ENCODE results near the gene PHYHD1. TPM values are rescaled to one million over a fixed set of nuclear protein-coding genes. Genes with fewer than 3 reads are reported as not detected.

Gene PHYHD1
- total and polyA plus RNA-seq, 2 donors (not counting 1 experiment from before 2014, with no cell fraction given) = 0.96 to 2.0 TPM

GRCh38 chr9:128895556-128895955, 25.2 kb upstream of the PHYHD1 start:
- Histone ChIP-seq H2AFZ (ENCODE audit: insufficient read depth, low read depth, low read length, poor library complexity, severe bottlenecking) (no peak overlapping the region), H3K4me2 (replicated peaks; ENCODE audit: low read depth, low read length, poor library complexity, severe bottlenecking) (no peak overlapping the region), H3K4me3 (ENCODE audit: control extremely low read depth in 1 of 5, extremely low read depth in 1 of 5, insufficient read depth in 1 of 5, low read depth in 2 of 5, low read length in 4 of 5) (no peak overlapping the region), H3K79me2 (ENCODE audit: control insufficient read depth, insufficient read depth, low read length) (peaks cover 49% of the 10 kb centered on the region), H3K36me3 (replicated peaks in 1 of 2; ENCODE audit: control extremely low read depth in 1 of 2, control insufficient read depth in 1 of 2, extremely low read depth in 1 of 2, insufficient read depth in 2 of 2, low read length in 1 of 2) (peaks cover 0 to 36% of the 10 kb centered on the region in 2 experiments), H3K9ac (ENCODE audit: low read length) (no peak overlapping the region), H3K9me3 (ENCODE audit: control extremely low read depth in 1 of 3, control insufficient read depth in 2 of 3, insufficient read depth in 1 of 3, low read length in 2 of 3) (no peaks in the 10 kb centered on the region), H3K27me3 (replicated peaks in 1 of 4; ENCODE audit: control extremely low read depth in 1 of 4, control insufficient read depth in 3 of 4, insufficient read depth in 4 of 4, low read length in 3 of 4) (no peaks in the 10 kb centered on the region), H4K20me1 (ENCODE audit: control insufficient read depth, insufficient read depth, low read length, poor library complexity, severe bottlenecking) (no peaks in the 10 kb centered on the region), H3K27ac (ENCODE audit: low read length in 2 of 2) (peak overlapping the region in 1 of 2 donors; percentile 16), H3K4me1 (ENCODE audit: control insufficient read depth in 2 of 2, insufficient read depth in 2 of 2, low read length in 2 of 2) (peaks cover 21 to 29% of the 10 kb centered on the region in 2 donors)
- peak overlapping the region; percentile 10 for H3K27ac Mint-ChIP-seq
- DNase-seq = no peak
- ChIA-PET POLR2A (no interaction called here), CTCF (no interaction called here)
- H3K4me3 Mint-ChIP-seq = no peak overlapping the region
- H3K9me3 Mint-ChIP-seq (ENCODE audit: insufficient read depth) = no peaks in the 10 kb centered on the region
- no peak for ATAC-seq (ENCODE audit: low read depth)
- H3K4me1 Mint-ChIP-seq = peaks cover 35% of the 10 kb centered on the region
- no peak for TF ChIP-seq EZH2 (IDR thresholded peaks at IDR 0.05; ENCODE audit: borderline replicate concordance, insufficient read depth, low read depth, low read length, poor library complexity, severe bottlenecking)
- TF ChIP-seq, protein P1, sequence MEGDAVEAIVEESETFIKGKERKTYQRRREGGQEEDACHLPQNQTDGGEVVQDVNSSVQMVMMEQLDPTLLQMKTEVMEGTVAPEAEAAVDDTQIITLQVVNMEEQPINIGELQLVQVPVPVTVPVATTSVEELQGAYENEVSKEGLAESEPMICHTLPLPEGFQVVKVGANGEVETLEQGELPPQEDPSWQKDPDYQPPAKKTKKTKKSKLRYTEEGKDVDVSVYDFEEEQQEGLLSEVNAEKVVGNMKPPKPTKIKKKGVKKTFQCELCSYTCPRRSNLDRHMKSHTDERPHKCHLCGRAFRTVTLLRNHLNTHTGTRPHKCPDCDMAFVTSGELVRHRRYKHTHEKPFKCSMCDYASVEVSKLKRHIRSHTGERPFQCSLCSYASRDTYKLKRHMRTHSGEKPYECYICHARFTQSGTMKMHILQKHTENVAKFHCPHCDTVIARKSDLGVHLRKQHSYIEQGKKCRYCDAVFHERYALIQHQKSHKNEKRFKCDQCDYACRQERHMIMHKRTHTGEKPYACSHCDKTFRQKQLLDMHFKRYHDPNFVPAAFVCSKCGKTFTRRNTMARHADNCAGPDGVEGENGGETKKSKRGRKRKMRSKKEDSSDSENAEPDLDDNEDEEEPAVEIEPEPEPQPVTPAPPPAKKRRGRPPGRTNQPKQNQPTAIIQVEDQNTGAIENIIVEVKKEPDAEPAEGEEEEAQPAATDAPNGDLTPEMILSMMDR (IDR thresholded peaks at IDR 0.05) = no peak
- H3K27me3 Mint-ChIP-seq = no peaks in the 10 kb centered on the region
- intact Hi-C loops (cut with micrococcal nuclease) = no loop called here
- 82% methylated on average over 4 of the region's 4 CpGs for WGBS (ENCODE audit: insufficient coverage)

- Histone ChIP-seq H3K4me1 (ENCODE audit: control insufficient read depth in 2 of 2, insufficient read depth in 2 of 2, low read length in 2 of 2) (peaks cover 40 to 57% of the 10 kb centered on the region in 2 donors), H3K9ac (ENCODE audit: low read length) (no peak overlapping the region), H3K4me3 (ENCODE audit: control extremely low read depth in 1 of 5, extremely low read depth in 1 of 5, insufficient read depth in 1 of 5, low read depth in 2 of 5, low read length in 4 of 5) (no peak overlapping the region), H3K36me3 (replicated peaks in 1 of 2; ENCODE audit: control extremely low read depth in 1 of 2, control insufficient read depth in 1 of 2, extremely low read depth in 1 of 2, insufficient read depth in 2 of 2, low read length in 1 of 2) (peaks cover 0 to 16% of the 10 kb centered on the region in 2 experiments), H4K20me1 (ENCODE audit: control insufficient read depth, insufficient read depth, low read length, poor library complexity, severe bottlenecking) (no peaks in the 10 kb centered on the region), H3K4me2 (replicated peaks; ENCODE audit: low read depth, low read length, poor library complexity, severe bottlenecking) (no peak overlapping the region), H3K9me3 (ENCODE audit: control extremely low read depth in 1 of 3, control insufficient read depth in 2 of 3, insufficient read depth in 1 of 3, low read length in 2 of 3) (no peaks in the 10 kb centered on the region), H2AFZ (ENCODE audit: insufficient read depth, low read depth, low read length, poor library complexity, severe bottlenecking) (no peak overlapping the region), H3K79me2 (ENCODE audit: control insufficient read depth, insufficient read depth, low read length) (peaks cover 40% of the 10 kb centered on the region), H3K27me3 (replicated peaks in 1 of 4; ENCODE audit: control extremely low read depth in 1 of 4, control insufficient read depth in 3 of 4, insufficient read depth in 4 of 4, low read length in 3 of 4) (no peaks in the 10 kb centered on the region), H3K27ac (ENCODE audit: low read length in 2 of 2) (peak overlapping the region; percentile 7 to 93)
- ChIA-PET CTCF (interaction anchor here (1.3 kb wide), 1 partner anchor 14 kb away, joined by 3 read pairs; no protein-coding TSS in a partner anchor), POLR2A (no interaction called here)
- intact Hi-C loops (cut with micrococcal nuclease) = no loop called here
- Mint-ChIP-seq H3K27ac (peak overlapping the region; percentile 50), H3K4me1 (peaks cover 53% of the 10 kb centered on the region), H3K27me3 (no peaks in the 10 kb centered on the region), H3K9me3 (ENCODE audit: insufficient read depth) (no peaks in the 10 kb centered on the region), H3K4me3 (no peak overlapping the region)
- DNase-seq (no peak), ATAC-seq (ENCODE audit: low read depth) (no peak)
- 88% methylated on average over 4 of the region's 5 CpGs for whole genome bisulfite sequencing (ENCODE audit: insufficient coverage)
- no peak for TF ChIP-seq EZH2 (IDR thresholded peaks at IDR 0.05; ENCODE audit: borderline replicate concordance, insufficient read depth, low read depth, low read length, poor library complexity, severe bottlenecking)
- TF ChIP-seq, protein P1 (IDR thresholded peaks at IDR 0.05) = no peak
Measured at GRCh38 chr9:128898382-128898781, 22.4 kb upstream of the PHYHD1 start.

All from B cell (primary cell).